ENCODE results near the gene C1S.

DNA sequence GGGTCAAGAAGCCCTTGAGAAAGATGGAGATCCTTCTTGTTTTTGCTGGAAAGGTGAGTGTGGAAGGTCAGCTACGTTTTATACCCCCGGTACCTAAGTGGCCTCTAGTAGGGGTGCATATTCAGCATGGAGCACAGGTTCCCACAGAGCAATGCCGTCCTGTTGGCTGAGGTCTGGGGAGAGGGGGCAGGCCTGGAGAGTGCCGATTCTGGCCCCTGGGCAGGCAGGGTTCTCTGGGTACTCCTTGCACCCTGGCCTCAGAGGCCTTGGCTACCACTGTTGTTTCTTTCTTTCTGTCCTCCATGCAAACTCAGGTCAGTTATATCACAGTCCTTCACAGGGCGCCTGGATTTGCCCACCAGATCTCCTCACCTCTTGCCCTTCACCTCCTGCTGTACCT, 59.6 kb downstream of the C1S start:
- TF ChIP-seq, protein P1, sequence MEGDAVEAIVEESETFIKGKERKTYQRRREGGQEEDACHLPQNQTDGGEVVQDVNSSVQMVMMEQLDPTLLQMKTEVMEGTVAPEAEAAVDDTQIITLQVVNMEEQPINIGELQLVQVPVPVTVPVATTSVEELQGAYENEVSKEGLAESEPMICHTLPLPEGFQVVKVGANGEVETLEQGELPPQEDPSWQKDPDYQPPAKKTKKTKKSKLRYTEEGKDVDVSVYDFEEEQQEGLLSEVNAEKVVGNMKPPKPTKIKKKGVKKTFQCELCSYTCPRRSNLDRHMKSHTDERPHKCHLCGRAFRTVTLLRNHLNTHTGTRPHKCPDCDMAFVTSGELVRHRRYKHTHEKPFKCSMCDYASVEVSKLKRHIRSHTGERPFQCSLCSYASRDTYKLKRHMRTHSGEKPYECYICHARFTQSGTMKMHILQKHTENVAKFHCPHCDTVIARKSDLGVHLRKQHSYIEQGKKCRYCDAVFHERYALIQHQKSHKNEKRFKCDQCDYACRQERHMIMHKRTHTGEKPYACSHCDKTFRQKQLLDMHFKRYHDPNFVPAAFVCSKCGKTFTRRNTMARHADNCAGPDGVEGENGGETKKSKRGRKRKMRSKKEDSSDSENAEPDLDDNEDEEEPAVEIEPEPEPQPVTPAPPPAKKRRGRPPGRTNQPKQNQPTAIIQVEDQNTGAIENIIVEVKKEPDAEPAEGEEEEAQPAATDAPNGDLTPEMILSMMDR (conservative IDR thresholded peaks at IDR 0.05; ENCODE audit: low read depth, low read length) = no peak
- no peak for TF ChIP-seq EZH2 (IDR thresholded peaks at IDR 0.05; ENCODE audit: borderline replicate concordance, low read depth, low read length, poor library complexity, severe bottlenecking)
